Right kidney (tissue), 1 donor: ENCODE results near the gene TOMM5.
"Not testable (repeated sequence)": the region's sequence is repeated elsewhere in the genome, so short reads cannot be mapped to it uniquely, and the experiment has no call there.

Source experiments
- DNase-seq: peaks from one replicate; pipeline ENCODE4 v3.0.0-alpha.2; 2016

Gene TOMM5

DNA sequence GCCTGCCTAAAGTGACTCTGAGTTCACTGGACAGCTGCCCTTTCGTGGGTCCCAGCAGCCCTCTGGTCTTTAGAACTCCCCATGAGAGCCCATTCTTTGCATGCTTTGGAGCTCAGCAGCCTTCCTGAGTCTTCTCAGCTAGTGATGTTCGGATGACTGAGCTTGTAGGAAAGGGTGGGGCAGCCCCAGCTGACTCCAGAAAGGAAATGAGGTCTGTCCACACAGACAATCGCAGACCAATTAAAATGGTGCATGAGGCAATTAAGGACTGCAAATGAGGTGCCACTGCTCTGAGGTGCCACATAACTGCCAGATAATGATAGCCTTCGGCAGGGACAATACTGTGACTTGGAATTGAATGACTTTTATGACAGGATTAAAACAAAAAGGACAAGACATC lies 25.4 kb upstream of the TOMM5 start:
- no peak for DNase-seq

DNA sequence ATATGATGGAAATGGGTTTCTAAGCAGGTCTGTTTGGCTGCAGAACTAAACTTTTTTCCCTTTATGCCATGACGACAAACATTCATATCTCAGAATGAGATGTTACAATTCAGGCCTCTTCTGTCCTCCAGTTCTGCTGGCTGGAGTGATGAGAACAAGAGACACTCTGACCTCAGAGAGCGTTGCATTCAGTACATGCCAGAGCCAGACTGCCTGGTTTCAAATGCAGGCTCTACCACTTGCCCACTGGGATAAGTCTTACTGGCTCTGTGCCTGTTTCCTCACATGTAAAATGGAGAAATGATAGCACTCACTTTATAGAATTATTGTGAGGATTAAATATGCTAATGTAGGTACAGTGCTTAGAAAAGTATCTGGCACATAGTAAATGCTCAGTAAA lies 24.8 kb upstream of the TOMM5 start:
- DNase-seq: no peak

DNA sequence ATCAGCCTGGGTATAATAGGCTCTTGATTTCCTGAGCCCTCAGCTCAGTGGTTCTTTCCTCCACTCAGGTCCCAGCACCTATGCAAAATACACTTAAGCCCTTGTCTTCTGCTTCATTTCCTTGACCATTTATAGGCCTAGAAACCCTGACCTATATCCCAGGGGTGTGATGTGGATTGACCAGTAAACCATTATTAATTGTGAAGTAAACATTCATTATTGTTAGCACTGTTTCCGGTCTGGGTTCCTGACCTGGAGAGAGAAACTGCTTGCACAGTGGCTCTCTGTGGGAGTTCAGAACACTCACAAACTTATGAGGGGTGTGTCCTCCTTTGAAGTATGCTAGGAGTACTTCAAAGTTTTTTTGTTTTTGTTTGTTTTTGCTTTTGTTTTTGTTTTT lies 19.6 kb upstream of the TOMM5 start:
- DNase-seq: no peak

DNA sequence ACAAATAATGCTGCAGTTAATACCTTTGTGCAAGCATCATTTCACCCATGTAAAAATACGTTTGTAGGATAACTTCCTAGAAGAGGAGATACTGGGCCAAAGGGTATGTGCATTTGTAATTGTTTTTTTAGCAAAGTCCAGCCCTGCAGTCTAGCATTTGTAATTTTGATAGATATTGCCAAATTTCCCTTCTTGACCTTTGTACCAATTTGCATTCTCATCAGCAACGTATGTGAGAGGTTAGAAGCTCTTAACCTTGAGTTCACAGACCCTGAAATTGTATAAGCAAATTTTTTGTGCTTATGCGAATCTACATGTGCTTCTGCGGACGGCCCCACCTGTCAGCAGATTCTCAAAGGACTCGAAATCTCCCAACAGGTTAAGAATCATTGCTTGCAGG lies 18.6 kb upstream of the TOMM5 start:
- DNase-seq: no peak

DNA sequence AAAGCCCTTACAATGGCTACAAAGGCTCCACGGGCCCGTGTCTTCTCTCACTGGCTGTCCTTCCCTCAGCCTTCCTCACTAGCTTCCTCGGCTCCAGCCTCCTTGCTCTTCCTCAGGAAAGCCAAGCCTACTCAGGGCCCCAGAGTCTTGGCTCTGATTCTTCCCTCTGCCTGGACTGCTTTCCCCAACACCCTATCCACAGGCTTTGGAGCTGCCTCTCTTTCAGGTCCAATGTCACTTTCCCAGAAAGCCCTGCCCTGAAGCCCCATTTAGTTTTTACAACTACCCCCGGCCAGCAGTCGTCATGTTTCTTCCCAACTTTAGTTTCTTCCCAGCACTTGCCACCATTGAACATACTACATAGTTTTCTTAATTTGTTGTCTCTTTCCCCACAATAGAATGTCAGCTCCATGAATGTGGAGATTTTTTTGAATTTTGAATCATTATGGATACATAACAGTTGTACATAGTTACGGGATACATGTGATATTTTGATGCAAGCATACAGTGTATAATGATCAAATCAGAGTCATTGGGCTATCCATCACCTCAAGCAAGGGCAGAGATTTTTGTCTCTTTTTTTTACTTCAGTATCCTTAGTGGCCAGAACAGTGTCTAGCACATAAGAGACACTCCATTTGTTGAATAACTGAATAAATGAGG lies 17.5 kb upstream of the TOMM5 start:
- DNase-seq: no peak

DNA sequence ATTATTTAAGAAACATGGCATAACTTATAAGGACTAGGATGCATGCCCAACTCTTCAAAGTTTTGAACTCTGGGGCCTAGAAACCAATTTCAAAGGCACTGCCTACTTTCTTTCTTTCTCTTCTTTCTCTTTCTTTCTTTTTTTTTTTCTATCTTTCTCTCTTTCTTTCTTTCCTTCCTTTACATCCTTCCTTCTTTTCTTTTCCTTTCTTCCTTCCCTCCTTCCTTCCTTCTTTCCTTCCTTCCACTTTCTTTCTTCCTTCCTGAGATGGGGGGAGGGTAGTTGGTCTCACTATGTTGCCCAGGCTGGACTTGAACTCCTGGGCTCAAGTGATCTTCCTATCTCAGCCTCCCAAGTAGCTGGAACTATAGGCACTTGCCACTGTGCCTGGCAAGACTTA lies 15.9 kb upstream of the TOMM5 start:
- no peak for DNase-seq

DNA sequence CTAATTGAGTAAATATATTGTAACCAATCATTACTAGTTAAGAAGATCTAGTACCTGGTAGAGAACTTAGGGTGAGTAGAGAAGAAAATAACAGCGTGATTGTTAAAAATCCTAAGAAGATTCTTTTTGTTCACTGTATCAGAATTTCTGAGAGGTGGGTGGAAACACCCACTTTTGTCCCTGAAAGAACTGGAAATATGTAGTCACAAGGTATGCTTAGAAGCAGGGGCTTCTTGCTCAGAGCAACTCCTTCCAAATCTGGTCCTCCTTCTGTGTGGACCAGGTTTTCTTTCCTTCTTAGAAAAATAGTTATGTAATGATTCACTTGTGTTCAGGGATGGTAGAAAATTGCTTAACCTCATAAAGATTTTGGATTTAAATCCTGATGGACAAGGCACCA lies 11.9 kb upstream of the TOMM5 start:
- no peak for DNase-seq

DNA sequence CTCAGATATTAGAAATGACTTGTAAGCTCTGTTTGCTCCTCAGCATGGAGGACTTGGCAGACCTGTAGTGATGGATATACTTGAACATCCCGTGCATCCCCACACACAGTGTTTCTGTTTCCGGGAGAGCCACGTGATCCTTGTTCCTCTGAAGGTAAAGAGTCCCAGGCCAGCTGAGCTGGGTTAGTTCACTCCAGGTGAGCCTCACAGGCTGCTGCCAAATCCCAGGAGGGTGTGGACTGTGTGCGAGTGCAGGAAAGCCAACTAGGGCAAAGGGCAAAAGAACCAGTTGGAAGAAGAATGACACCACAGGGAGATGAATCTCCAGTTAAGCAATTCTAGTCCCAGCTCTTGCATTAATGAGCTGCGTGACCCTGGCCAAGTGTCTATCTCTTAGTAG lies 10.4 kb upstream of the TOMM5 start:
- DNase-seq: no peak

DNA sequence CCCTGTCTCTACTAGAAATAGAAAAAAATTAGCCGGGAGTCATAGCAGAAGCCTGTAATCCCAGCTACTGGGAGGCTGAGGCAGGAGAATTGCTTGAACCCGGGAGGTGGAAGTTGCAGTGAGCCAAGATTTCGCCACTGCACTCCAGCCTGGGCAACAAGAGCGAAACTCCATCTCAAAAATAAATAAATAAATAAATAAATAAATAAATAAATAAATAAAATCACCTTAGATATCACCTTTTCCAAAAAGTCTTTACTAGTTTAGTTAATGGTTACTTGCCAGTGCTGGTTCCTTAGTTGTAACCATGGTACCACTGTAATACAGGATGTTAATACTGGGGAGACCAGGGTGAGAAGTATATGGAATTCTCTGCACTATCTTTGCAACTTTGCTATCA lies 9.7 kb upstream of the TOMM5 start:
- DNase-seq: not testable (repeated sequence)

DNA sequence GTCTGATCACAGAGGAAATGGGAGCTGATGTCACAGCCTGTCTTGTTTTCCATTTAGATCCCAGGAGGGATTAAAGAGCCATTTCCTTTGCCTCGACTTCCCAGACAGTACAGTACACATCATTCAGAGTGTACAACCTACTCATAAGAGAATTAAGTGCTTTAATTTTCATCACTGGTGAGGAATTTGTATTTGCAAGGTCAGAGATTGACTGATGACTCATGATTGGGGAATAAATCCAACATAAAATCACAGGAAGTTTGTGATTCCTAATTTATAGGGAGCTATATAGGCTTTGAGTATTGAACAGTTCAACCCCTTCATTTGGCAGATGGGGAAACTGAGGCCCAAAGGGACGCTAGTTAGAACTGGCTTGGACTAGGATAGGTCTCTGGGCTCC lies 4.1 kb upstream of the TOMM5 start:
- no peak for DNase-seq

DNA sequence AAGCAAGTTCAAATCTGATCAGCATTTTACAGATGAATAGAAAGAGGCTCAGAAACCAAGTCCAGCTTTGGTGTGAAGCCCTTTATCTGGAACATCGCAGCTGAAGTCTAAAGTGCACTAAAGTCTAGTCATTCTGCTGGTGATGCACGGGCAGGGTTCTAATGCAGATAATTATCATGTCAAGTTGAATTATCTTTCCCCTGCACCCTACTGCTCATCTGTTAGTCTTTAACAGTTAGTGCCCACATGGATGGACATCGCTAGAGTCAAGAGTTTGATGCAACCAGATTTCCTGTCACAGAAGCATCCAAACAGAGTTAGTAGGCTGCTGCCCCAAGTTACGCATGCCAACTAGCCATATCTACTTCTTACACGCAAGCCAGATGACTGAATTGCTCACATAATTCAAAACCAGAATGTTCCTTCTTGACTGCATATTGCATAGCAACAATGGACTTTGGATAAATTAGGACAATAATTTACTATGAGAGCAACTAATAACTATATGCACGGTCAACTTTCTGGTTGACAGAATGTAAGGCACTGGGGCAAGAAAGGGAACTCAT lies 1.6 kb upstream of the TOMM5 start:
- DNase-seq: peak; percentile 8

DNA sequence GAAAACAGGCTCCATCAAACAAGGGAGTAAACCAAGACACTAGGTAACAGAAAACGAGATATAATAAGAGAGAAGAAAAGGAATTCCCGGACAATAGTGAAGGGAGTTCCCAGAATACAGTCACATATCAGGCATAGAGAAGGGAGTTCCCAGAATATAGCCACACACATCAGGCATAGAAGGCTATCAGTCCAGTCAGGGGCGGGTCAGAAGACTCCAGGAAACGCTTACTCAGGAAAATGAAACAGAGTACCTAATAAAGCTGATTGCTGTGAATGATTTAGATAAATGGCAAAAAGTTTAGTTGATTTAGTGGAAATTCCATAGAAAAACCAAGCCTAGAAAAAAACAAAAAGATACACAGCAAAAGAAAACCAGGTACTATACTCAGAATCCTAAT lies 4.9 kb downstream of the TOMM5 start:
- DNase-seq: no peak

DNA sequence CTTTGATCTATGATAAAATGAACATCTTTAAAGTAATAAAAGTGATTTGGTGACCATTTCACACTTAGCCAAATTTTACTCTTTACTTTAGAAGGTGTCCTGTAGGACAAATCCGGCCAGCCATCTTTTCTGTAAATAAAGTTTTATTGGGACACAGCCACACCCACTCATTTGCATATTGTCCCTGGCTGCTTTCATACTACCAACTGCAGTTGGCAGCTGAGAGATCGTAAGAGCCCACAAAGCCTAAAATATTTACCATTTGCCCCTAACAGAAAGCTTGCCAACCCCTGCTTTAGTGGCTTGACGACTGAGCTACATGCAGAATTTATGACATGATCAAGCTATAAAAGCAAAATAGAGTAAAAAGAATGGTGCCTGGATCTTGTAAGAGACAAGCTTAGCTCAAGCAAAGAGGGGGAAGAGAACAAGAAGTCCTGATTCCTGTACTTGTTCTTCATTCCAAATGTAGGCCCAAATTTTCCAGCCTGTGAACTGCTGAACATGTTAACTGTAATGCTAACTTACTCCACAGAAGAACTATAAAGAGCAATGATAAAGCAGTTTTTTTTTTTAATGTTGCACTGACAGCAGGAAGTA lies 8.8 kb downstream of the TOMM5 start:
- DNase-seq: no peak

DNA sequence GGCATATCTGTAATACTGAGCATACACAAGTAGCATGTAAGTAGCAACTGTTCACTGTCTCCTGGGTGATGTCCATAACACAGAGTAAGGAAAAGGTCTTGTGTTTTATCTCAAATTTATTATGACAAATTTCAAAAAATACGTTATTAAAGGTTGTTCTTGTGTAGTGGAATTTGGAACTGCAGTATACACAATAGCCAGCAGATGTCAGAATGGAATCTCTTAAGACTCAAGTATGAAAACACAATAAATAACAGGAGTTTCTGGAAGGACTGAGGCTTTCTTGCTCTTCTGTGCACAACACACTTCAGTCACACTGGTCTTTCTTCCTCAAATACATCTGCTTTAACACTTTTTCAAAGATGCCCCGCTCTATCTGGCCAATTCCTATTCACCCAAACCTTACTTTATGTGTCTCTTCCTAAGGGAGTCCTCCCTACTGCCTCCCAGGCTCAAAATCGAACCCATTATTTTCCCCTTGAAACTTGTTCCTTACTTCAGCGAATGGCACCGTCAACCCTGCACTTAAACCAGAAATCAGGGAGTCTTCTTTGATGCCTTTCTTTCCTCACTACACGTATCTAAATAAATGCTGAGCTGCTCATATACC lies 9.7 kb downstream of the TOMM5 start:
- peak; percentile 18 for DNase-seq

DNA sequence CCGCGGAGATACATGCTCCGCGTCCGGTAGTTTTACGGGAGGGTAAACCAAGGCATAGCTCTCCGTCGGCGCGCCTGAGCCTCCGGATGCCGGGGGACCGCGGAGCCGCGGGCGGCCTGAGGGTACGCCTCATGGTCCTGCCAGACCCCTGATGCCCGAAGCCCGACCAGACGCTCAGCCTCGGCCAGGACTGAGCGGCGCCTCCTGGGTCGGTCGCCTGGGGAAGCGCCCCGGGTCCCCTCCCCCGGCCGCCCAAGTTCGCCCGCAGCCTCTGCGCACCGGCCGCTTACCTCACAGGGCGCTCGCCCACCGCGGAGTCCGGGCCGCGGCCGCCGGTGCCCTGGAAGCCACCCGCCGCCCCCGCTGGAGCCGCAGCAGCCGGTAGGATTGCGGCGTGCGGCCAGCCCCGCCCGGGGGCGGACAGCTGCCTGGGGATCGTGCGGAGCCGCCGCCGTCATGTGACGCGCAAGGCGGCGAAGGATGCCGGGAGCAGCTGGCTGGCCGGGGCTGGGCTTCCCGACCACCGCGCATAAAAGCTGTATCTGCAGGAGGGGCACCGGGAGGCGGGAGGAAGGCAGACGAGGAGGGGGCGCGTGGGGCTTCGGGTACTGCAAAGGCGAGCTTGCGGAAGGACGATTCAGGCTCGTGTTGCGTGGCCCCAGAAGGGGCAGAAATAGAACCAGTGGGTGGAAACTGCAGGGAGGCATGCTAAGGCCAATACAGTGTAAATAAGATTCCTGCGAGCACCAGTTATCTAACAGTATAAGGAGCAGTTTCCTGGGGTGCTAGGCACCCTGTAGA lies 16.3 kb downstream of the TOMM5 start, which contains the start of gene FBXO10:
Gene FBXO10 (minus strand): TSS at position 460 of the 801 bp plus-strand sequence. CDS start 34,612 bp downstream, outside the sequence.
- DNase-seq: peak; percentile 84

DNA sequence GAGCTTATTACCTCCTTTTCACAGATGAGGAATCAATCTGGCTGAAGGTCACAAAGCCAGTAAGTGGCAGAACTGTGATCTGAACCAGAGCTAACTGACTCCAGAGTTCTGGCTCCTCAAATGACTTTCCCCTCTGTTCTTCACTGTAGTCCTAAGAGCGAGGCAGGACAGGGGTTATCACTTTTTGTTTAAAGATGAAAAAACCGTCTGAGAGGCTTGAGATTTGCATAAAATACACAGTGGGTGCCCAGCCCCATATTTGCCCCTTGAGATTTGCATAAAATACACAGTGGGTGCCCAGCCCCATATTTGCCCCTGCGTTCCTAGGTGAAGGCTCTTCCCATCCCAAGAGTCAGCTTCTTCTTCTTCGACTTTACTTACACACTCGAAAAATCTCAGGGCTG lies 16.9 kb downstream of the TOMM5 start:
- no peak for DNase-seq

DNA sequence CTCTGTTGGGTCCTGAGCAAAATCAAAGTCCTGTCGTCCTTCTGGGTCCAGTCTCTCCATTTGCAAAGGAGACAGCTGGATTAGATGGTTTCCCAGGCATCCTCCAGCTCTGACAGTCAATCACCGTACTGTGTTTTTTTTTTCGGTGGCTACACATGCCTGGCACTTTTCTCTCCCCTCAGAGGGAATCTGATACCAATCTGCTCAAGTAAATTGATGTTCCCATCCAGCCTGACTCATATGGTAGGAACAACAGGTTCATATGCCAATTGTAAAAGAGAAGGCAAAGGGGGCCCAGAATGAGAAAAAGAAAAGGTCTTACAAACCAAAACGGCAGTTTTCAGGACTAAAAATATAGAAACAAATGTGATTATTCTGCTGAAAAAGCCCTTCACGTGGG lies 17.4 kb downstream of the TOMM5 start:
- peak; percentile 13 for DNase-seq

DNA sequence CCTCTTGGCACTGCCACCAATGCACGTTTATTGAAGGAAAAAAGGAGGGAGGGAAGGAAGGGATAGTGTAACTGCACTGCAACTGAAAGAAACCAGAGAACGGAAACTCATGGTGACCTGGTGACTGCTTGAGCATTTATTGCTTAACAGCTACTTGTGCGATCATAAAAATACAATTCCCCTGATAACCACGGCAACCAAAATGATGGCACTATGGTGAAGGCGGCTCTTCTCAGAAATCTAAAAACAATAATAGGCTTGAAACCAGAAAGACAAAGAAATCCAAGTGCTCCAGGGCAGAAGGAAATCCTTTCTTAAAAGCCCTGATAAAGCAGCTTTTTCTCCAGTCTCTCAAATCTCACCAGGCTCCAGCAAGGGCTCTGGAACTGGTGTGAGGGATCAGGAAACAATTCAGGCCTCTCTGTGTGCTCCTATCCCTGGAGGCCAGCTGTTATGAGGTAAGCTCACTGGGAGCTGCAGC lies 18.1 kb downstream of the TOMM5 start:
- DNase-seq: peak; percentile 13

DNA sequence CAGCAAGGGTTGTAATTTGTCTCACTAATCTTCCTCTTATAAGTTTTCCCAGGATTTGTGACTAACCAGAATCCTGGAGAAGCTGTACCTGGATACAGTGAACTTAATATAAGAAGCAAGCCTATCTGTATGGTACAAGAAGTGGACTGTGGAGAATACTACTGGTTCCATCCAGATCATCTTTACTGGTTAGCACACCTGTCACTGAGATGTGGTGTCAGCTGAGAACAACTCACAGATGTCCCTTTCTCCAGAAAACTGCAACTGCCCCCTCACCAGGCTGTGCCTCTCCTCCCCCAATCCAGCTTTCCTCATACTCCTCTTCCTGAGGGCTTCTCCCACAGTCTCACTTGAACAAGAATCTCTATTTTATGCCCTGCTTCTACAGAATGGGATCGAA lies 21.1 kb downstream of the TOMM5 start:
- no peak for DNase-seq

DNA sequence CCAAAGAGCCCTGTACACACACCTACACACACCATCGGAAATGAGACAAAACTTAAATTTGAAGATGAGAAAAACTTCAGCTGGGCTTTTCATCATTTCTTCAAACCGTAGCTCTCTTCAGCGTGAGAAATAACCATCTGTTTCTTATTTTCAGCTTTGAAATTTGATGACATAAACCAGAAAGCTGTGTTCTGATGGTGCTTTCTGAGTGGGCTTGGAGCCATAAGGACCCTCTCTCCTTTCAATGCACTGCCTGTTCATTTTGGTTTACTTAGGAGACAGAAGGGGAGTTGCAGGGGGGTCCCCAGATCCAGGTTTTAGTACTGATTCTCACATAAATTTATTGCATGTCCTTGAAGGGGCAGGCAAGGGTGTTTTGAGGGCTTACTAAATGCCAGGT lies 25.7 kb downstream of the TOMM5 start:
- DNase-seq: no peak

DNA sequence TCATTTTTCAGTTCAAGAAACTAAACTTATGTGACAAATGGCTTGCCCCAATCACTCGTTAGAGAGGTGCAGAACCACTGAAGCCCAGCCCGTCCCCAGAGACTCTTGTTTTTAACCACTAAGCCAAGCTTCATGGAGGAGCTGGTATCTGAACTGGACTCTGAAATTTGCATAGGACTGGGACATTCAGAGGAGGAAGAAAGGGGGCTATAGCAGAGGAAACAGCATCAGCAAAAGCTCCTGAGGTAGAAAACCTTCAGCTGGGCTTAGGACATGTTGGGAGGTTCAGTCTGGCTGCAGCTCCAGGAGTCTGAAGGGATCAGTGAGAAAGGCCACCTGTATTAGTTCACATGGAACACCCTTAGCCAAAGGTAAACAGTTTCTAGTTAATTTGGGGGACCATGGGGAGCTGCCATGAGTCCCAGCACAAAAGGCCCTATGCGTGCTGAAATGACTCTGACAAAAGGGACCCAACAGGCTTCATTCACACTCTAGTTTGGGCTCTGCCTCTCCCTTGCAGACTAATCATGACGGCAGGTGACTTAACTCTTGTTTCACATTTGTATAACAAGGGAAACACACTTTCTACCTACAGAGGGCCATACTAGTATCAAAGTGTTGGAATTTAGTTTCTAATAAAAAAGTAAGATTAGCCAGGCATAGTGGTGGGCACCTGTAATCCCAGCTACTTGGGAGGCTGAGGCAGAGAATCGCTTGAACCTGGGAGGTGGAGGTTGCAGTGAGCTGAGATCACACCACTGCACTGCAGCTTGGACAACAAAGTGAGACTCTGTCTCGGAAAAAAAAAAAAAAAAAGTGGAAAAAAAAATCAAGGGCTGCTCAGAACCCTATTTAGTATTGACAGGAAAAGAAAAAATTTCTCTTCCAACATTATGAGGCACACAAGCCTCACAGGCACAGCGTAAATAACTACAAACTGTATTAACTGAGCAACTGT lies 26.5 kb downstream of the TOMM5 start:
- DNase-seq: no peak

DNA sequence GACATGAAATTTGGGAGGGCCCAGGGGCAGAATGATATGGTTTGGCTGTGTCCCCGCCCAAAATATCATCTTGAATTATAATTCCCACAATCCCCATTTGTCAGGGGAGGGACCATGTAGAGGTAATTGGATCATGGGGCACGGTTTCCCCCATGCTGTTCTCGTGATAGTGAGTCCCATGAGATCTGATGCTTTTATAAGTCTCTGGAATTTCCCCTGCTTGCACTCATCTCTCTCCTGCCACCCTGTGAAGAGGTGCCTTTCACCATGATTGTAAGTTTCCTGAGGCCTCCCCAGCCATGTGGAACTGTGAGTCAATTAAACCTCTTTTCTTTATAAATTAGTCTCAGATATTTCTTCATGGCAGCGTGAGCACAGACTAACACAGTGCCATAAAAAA lies 27.5 kb downstream of the TOMM5 start:
- no peak for DNase-seq
